H1 (cell line): ENCODE results near the gene ENDOU. TPM values are rescaled to one million over a fixed set of nuclear protein-coding genes. Genes with fewer than 3 reads are reported as not detected.

Experiments used
- ATF3 ChIP-seq: IDR thresholded peaks from 2 replicates; pipeline ENCODE4 v1.6.1; 2011; ENCODE audit warnings: low read depth, mild to moderate bottlenecking, low read length; ENCODE audit not compliant: insufficient read depth
- BCL11A ChIP-seq, 2 experiments: IDR thresholded peaks; one replicate each; pipeline ENCODE4 v1.6.1; 2011; ENCODE audit warnings: low read depth in 2 of 2, low read length in 2 of 2, mild to moderate bottlenecking in 2 of 2
- CREB1 ChIP-seq: IDR thresholded peaks from 2 replicates; pipeline ENCODE4 v1.6.1; 2012; ENCODE audit warnings: inconsistent platforms
- CTCF ChIP-seq, 3 experiments: IDR thresholded peaks; 1 replicate in 2 of 3; 2 replicates in 1 of 3; pipeline versions ENCODE4 v1.5.1 to v1.6.1; 2011; ENCODE audit warnings: low read length in 3 of 3, mild to moderate bottlenecking in 3 of 3, inconsistent platforms in 2 of 3, low read depth in 1 of 3, moderate library complexity in 1 of 3; ENCODE audit not compliant: insufficient read depth in 1 of 3; ENCODE audit errors: control extremely low read depth in 1 of 3
- E2F6 ChIP-seq: IDR thresholded peaks from 2 replicates; pipeline ENCODE4 v1.6.1; 2012; ENCODE audit warnings: inconsistent platforms
- EZH2 ChIP-seq: fragments of 200-600 bp; sonication (generic); IDR thresholded peaks from 2 replicates; pipeline ENCODE4 v1.7.1; 2012; ENCODE audit warnings: low read depth, mild to moderate bottlenecking, moderate library complexity, low read length, inconsistent platforms; ENCODE audit not compliant: severe bottlenecking
- GTF2F1 ChIP-seq: IDR thresholded peaks from 2 replicates; pipeline ENCODE4 v1.6.1; 2012; ENCODE audit warnings: low read depth, low read length, improper control_type of control experiment, borderline replicate concordance
- JUND ChIP-seq: IDR thresholded peaks from 2 replicates; pipeline ENCODE4 v1.6.1; 2011; ENCODE audit warnings: mild to moderate bottlenecking, improper control_type of control experiment, low read length
- MAX ChIP-seq: IDR thresholded peaks from 2 replicates; pipeline ENCODE4 v1.6.1; 2012; ENCODE audit warnings: inconsistent platforms
- NRF1 ChIP-seq: IDR thresholded peaks from 2 replicates; pipeline ENCODE4 v1.6.1; 2011; ENCODE audit warnings: mild to moderate bottlenecking, low read depth, low read length, improper control_type of control experiment
- POU5F1 ChIP-seq: IDR thresholded peaks from 2 replicates; pipeline ENCODE4 v1.6.1; 2011; ENCODE audit warnings: low read depth, mild to moderate bottlenecking, low read length, moderate library complexity
- RAD21 ChIP-seq, 2 experiments: IDR thresholded peaks in 1 of 2; conservative IDR thresholded peaks in 1 of 2; 2 replicates each; pipeline ENCODE4 v1.6.1; 2011; ENCODE audit warnings: low read depth in 2 of 2, low read length in 2 of 2, improper control_type of control experiment in 1 of 2, inconsistent platforms in 1 of 2, mild to moderate bottlenecking in 1 of 2, moderate library complexity in 1 of 2
- RBBP5 ChIP-seq: IDR thresholded peaks from 2 replicates; pipeline ENCODE4 v1.7.1; 2012; ENCODE audit warnings: low read depth, mild to moderate bottlenecking, inconsistent platforms, low read length, moderate library complexity, borderline replicate concordance
- RFX5 ChIP-seq: IDR thresholded peaks from 2 replicates; pipeline ENCODE4 v1.6.1; 2011; ENCODE audit warnings: low read depth, low read length, improper control_type of control experiment, borderline replicate concordance
- SIN3A ChIP-seq, 2 experiments: IDR thresholded peaks in 1 of 2; conservative IDR thresholded peaks in 1 of 2; 2 replicates each; pipeline ENCODE4 v1.6.1; 2011 to 2012; ENCODE audit warnings: low read length in 2 of 2, improper control_type of control experiment in 1 of 2, low read depth in 1 of 2, mild to moderate bottlenecking in 1 of 2
- SIX5 ChIP-seq: IDR thresholded peaks from 2 replicates; pipeline ENCODE4 v1.6.1; 2011; ENCODE audit warnings: mild to moderate bottlenecking, low read depth, low read length
- SRF ChIP-seq: IDR thresholded peaks from 2 replicates; pipeline ENCODE4 v1.6.1; 2011; ENCODE audit warnings: mild to moderate bottlenecking, low read depth, low read length, moderate library complexity
- TAF7 ChIP-seq: optimal IDR thresholded peaks from 2 replicates; pipeline ENCODE3; 2011; ENCODE audit warnings: low read depth, mild to moderate bottlenecking, inconsistent platforms, low read length, moderate library complexity, borderline replicate concordance
- polyA plus RNA-seq, 7 experiments: library from polyadenylated mRNA; depleted of rRNA in 3 of 7; stranded (reverse) in 5 of 7; unstranded in 2 of 7; fragments of >200 nt in 5 of 7; fragments of 200-250 nt in 2 of 7; gene quantifications; 1 replicate in 5 of 7; 2 replicates in 1 of 7; 4 replicates in 1 of 7; pipeline versions ENCODE4 v1.2.1 to v1.2.3, GENCODE V29; 2011 to 2013; ENCODE audit warnings: missing spikeins in 2 of 7, mixed read lengths in 2 of 7
- total RNA-seq: library from RNA; stranded (reverse); fragmentation: NEBNext Ultra II Directional; extraction: Animal tissue kit (Norgen Biotek cat#: 25700); gene quantifications from 2 replicates; pipeline ENCODE4 v1.2.1, GENCODE V29; 2021

ENDOU gene
- total and polyA plus RNA-seq, 2 of the 8 experiments (the other 6 are each of a cell fraction or from before 2014, with no cell fraction given) = not detected

GRCh38 chr12:47758834-47759690 is 33.8 kb upstream of the ENDOU start, which contains the start of gene RAPGEF3 (continued):
- TF ChIP-seq RAD21 (IDR thresholded peaks at IDR 0.05 in 1 of 2, conservative IDR thresholded peaks at IDR 0.05 in 1 of 2; ENCODE audit: low read depth in 2 of 2, low read length in 2 of 2) (peak; percentile 29 to 35), E2F6 (peak; percentile 62; the same call in 1 of the 2 replicates), SIX5 (no peak), POU5F1 (no peak), TAF7 (no peak), CREB1 (0 out of 2 replicates have a peak, but pooled peaks have one; percentile 7), MAX (peak; percentile 94), SIN3A (conservative IDR thresholded peaks at IDR 0.05 in 1 of 2, IDR thresholded peaks at IDR 0.05 in 1 of 2; ENCODE audit: low read depth in 1 of 2, low read length in 2 of 2) (peak in 1 of 2 experiments; percentile 66; a peak in 2 of 4 replicates), NRF1 (no peak), RBBP5 (peak; percentile 33; the same call in 1 of the 2 replicates), SRF (no peak), CTCF (IDR thresholded peaks at IDR 0.05; ENCODE audit: control extremely low read depth in 1 of 3, insufficient read depth in 1 of 3, low read depth in 1 of 3, low read length in 3 of 3) (peak; percentile 46 to 60 (median 49); a peak in 3 of 4 replicates), BCL11A (IDR thresholded peaks at IDR 0.05; ENCODE audit: low read depth in 2 of 2, low read length in 2 of 2) (no peak), ATF3 (0 out of 2 replicates have a peak, but pooled peaks have one; percentile 3), RFX5 (no peak), GTF2F1 (peak; percentile 29; the same call in 1 of the 2 replicates), EZH2 (no peak), JUND (peak; percentile 74)
